GM19023 (cell line): ENCODE measurements around the gene MTMR10.

Experiments used
- ATAC-seq: cut with Tn5 transposase; IDR thresholded peaks from one replicate; pipeline ENCODE4 v1.9.1; 2021; ENCODE audit warnings: mild to moderate bottlenecking, moderate library complexity; ENCODE audit not compliant: unreplicated experiment

MTMR10 gene

DNA sequence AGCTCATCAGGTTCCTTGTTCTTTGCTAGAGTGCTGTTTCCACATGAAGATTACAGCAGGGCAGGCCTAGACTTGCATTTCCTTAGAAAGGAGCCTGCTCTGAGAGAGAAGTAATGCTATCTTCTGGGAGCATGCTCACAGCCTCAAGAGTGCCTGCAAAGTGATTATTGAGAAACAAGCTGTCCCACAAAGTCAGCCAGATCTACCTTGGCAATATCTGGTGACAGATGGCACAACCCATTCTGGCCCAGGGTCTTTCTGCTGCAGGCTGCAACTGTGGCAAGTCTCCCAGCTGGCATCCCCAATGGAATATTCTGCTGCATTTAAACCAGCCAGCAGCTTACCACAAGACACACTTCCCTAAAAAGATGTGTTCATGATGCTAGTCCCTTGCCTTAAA is 29.3 kb downstream of the MTMR10 start:
- ATAC-seq: no peak

DNA sequence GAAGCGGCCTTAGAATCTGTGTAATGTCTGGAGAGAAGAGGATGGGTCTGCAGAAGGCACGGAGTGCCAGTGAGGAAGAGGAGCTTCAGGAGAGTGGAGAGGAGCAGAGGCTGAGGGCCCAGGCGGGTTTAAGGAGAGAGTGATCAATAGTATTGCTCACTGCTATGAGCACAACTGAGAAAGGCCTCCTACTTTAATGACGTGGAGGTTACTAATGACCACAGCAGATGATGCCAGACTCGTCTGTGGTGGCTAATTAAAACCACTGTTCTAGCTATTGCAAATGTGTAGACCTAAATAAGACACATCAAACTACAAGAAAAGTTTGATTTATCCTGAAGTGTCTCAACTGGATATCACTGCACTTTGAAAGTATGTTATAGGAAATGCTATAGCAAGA is 33.2 kb downstream of the MTMR10 start:
- ATAC-seq: no peak

DNA sequence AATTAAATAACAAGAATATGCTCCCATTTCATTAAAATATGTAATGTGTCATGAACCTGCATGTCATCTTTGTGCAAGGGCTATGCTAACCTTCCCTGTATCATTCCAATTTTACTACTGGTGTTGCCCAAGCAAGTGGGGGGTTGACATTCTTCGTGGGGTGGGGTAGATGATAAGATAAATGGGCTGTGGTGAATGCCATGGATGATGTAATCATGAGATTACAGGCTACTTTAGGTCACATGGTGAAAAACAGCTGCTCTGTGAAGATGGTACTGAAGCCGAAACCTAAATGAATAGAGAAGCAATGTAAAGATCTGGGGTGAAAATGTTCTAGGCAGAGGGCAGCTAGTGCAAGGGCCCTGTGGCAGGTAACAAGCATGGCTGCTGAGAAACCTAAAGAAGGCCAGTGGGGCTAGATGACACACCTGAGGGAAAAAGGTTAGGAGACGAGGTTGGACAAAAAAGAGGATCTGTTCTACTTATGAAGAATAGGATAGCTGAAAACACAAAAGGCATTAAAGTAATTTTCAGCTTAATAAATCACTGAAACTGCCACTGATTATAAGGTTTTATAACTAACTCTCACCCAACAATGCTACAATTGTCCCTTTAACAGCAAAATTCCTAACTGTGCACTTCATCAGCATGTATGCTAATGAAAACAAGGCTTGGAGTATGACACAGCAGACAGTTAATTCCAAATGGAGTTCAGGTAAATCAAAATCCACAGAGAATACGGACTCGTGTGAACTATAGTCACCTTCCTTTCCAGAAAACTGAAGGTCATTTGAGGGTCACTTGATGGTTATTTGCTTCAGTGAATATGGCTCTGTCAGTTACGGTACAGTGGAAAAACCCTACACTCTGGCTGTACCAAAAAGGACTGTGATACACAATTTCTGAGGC is 35.0 kb downstream of the MTMR10 start:
- ATAC-seq: no peak

DNA sequence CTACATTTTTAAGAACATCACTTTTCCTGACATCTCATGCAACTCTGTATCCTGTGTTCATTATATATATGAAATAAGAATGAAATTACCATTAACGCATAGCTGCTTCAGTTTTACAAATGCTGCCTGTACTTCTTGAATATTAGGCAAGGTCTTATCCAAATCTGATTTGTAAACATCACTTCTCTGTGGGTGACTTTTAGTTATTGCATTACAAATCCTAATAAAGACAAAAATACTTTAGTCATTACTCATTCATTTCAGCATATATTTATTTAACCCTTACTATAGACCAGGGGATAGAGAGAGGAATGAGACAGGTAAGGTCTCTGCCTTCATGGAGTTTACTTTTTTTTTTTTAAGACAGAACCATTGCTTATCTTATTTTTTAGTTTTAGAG is 36.8 kb downstream of the MTMR10 start:
- ATAC-seq: no peak

DNA sequence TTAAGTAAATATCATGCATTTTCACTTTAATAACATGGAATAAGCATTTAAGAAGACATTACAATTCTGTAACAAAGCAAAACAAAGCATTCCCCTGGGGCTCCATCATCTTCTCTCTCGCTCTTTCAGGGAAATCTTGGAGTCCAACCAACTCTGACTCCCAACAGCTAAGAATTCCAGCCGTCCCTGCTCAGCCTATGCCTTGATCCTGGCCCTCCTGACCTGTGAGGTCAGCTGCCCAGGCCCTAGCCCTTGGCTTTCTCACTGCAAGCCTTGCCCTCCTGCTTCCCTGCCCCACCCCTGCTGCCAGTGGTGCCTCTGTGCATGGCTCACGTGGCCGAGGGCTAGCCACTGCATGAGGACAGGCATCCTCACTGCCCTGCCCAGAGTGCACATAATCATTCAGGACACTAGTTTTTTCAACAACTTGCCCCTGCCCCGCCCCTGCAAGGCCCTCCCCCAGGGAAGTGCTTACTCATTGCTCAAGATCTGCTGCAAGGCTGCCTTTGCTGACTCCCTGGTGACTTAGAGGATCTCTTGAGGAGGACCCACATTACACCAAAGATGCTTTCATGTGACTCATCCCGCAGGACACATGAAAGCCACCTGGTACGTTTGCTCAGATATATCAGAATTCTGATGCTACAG is 37.6 kb downstream of the MTMR10 start:
- no peak for ATAC-seq

DNA sequence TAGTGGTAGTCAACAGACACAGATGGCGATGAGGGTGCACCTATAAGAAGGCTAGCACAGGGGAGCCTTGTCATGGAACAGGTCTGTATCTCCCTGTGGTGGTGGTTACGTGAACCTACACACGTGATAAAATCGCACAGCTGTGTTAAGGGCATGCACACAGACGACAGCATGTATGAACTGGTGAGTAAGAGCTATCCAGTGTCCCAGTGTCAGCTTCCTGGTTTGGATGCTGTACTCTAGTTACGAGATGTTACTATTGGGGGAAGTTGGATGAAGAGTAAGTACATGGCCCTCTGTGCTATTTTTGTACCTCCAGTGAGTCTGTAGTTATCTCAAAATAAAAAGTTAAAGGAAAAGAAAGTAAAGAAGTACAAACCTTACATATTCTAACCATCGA is 38.2 kb downstream of the MTMR10 start:
- ATAC-seq: no peak

DNA sequence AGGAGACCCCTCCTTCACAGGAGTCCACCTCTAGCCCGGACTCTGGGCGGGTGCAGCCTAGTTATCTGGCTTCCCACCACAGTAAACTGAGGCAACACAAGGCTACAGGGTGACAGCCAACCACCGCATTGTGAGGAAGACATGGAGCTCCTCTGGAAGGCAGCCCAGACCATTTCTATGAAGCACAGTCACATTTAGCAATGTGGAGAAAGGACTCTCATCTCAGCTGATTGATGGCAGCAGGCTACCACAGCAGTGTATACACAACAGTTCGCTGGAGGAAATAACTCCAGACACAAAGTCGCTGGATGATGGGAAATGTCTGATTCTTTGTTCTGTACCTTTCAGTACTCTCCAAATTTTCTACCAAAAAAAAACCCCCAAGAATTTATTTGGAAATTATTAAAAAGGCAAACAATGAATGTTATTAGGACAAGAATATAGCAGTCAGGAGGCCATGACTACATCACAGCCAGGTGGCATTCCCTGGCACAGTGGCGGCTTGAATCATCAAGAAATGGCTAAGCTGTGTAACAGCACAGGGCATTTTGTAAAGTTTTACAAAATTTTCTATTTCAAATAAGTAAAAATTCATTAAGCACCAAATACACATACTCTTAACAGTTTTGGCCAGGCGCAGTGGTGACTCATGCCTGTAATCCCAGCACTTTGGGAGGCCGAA is 47.6 kb downstream of the MTMR10 start:
- ATAC-seq: no peak

DNA sequence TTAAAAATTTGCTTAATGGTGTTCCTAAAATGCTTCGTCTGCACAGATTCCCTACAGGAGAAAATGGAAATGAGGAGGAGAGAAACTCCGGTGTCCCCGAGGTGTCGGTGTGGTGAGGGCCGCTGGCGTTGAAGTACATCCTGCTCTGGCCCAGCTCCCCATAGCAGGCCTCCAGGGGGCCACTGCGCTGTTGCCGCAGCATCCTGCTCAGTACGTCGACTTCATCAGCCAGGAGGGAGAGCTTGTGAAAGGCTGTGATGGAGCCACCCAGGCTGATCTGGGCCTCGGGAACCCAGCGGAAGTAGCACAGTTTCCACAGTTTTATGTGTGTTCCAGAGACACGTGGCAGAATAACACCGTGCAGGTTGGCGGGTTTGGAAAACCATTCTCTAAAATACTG is 49.9 kb downstream of the MTMR10 start:
- no peak for ATAC-seq

DNA sequence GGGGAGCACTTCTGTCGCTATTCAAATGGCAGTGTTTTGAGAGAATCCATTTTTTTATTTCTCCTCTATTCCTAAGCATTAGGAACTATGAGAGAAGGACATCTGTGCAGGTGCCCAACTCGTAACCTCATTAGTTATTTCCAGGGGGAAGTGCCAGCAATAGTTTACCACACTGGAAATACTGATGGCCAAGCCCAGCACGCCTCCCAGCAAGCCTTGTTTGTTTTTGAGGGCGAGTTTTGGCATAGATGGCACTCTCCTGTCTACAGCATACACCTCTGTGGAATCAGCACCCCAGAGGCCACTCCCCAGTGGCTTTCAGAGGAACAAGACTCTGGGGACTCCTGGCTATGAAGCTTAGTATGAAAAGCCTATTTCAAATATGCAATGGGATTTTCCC is 51.1 kb downstream of the MTMR10 start:
- no peak for ATAC-seq

DNA sequence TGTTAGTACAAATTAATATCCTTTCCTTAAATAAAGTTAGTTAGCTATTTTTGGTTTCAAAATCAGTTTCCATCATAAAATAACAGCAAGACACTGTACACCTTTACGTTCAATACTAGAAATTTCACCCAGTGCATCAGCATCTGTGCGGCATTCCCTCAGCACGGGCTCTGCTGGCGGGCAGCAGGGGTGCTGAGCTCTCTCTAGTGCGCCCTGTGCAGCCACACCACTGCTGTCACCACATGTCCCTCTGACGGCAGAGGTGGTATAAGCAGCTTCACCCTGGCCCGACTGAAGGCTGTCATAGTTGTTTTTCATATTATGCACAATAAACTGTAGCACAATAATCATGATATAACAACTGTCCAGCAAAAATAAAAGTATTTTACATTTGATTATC is 52.3 kb downstream of the MTMR10 start:
- no peak for ATAC-seq

DNA sequence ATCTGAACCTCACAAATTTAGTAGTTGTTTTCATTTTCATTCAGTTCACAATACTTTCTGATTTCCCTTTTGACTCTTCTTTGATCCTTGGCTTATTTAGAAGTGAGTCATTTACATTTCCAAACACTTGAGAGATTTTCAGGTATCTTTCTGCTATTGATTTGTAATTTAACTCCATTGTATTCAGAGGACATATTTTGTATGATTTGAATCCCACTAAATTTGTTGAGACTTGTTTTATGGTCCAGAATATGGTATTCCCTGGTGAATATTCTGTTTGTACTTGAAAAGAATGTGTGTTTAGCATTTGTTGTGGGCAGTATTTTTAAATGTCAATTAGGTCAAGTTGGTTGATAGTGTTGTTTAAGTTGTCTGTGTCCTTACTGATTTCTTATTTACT is 58.1 kb downstream of the MTMR10 start:
- no peak for ATAC-seq

DNA sequence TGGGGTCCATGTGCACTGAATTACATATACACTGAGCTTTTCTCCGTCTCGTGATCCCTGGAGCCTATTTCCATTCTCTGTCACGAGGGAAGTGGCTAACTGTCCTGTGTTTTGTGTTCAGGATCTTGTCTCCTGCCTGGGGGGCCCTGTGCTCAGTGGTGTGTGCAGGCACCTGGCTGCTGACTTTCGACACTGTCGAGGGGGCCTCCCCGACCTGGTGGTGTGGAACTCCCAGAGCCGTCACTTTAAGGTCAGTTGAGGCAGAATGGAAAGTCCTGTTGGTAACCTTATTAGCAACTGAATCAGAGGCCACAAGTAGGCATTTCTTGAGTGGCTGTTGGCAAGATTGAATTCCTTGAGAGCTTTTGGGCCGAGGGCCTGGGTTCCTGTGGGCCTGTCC is 61.0 kb downstream of the MTMR10 start:
- ATAC-seq: no peak

DNA sequence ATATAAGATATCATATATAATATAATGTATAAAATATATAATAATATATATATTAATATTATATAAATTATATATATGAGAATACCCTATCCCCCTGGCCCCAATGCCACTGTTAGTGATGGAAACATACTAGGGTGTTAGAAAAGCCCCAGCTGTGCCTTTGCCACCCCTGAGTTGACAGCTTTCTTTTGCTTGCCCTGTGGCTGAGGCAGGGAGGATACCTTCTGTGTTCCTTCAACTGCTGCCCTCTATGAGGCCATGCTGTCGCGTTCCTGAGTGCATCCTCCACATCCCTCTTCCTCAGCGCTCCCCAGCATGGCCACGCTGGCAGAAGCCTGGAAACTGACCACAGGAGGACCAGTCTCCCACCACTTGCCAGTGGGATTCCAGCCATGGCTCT is 61.4 kb downstream of the MTMR10 start:
- no peak for ATAC-seq

DNA sequence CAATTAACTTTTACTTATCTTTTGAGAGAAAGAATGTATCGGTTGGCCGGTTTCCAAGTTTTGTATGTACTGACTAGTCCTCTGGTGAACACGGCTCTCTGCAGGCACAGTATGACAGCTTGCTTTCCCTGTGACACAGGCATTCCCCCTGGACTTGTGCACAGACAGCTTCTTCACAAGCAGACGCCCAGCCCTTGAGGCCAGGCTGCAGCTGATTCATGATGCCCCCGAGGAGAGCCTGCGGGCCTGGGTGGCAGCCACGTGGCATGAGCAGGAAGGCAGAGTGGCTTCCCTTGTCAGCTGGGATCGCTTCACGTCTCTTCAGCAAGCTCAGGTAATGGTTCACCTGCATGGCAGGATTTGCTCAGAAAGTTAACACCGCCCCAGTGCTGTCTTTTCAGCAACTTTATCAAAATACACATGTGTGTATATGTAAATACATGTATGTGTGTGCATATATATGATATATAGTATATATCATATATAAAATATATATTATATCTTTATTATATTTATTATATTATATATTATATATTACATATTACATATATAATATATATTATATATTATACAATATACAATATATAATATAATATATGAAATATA is 62.3 kb downstream of the MTMR10 start:
- ATAC-seq: no peak

DNA sequence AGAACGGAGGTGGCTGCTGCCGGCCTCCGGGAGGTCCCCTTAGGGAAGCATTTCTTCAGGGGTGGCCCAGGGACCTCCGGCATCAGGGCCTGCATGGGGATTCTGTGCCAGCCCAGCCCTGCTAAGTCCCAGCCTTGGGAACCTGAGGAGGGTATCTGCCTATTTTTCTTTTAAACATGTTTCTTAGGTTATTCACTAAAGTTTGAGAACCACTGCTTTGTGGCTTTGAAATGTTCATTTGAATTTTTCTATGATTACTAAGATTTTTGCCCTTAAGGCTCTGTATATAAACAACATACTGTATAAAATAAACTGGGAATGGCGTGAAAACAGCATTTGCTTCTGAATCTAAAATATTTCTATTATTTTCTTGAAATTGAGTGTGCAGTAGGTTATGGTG is 63.4 kb downstream of the MTMR10 start:
- ATAC-seq: no peak

DNA sequence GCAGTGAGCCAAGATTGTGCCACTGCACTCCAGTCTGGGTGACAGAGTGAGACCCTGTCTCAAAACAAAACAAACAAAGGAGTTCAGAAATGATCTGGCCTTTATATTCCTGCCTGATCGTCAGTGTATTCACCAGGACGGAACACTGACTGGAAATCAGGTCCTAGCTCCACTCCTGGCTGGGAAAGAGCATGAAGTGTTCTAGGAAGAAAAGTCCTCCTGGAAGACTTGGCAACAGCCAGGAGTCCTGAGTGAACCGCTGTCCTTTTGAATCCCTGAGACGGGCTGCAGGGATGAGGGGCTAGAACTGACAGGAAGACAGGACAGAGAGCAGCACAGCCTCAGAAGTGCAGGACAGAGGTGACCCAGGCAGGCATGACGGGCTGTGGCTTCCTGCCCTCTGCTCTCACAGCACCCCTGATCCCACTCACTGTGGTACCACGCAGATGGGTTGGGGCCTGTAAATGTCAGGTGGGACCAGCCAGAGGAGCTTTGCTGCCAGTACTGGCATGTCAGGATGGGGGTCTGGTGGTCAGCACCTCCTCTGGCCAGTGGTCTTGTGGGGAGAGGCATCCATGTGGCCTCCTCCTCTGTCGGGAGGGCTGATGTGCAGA is 64.2 kb downstream of the MTMR10 start:
- ATAC-seq: no peak

DNA sequence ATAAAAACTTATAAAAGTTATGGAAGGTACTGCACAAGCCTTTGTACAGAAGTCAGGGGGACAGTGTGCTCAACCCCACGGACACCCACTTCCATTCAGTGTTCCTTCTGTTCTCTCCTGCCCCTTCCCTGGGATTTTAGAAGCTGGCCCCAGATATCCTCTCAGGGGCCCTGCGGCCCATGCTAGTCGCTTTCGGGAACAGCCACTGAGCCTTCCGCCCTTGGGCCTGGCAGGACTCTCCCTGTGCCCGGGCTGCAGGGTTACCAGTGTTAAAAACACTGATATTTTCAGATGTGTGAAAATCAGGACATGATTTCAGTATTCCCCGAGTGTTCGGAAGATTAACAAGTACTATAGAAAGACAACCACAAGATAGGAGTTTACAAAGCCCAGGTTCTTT is 65.3 kb downstream of the MTMR10 start:
- no peak for ATAC-seq

DNA sequence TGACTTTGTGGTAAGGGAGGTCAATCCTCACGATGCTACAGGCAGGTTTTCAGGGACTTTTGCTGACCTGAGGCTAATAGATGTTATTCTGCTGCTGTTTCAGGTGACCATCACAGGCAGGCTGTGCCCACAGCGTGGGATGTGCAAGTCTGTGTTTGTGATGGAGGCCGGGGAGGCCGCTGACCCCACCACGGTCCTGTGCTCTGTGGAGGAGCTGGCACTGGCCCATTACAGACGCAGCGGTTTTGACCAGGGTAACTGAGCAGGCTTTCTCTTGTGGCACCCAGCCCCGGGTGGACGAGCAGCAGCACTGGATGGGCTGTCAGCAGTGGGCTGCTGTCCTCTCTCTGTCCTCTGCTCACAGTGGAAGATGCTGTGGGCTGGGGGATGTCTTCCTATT is 65.7 kb downstream of the MTMR10 start:
- no peak for ATAC-seq

DNA sequence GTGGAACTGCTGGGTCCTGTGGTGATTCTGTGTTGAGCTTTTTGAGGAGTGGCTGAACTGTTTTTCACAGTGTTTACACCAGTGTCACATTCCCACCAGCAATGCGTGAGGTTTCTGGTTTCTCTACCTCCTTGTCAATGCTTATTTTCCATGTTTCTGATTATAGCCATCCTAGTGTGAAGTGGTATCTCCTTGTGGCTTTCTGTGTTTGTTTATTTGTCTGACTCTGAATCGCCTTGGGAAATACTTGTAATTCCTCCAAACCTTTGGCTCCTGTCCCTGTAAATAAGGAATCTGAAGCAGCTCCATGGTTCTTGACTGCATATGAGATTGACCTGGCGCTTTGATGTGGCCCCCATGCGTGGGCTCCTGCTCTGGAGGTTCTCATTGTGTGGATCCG is 67.1 kb downstream of the MTMR10 start:
- no peak for ATAC-seq

DNA sequence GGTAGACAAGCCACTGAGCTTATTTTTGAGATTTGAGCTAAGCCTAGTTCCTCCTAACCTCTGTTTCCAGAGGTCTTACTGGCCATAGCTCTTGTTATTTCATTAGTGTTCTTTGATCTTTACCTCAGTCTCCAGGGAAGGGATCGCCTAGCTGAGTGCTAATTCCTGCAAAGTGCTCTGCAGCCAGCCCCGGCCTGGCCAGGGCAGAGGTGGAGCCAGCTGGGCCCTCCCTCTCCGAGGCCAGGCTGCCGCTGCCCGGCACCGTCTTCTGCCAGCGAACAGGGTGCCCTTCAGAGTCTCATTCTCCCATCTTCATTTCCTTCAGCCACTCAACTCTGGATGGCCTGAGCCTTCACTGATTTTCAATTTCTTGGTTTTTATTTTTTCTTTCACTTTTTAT is 68.0 kb downstream of the MTMR10 start:
- no peak for ATAC-seq
